Measurements from ENCODE around the gene TRPM2.
"Not testable (repeated sequence)": the region's sequence is repeated elsewhere in the genome, so short reads cannot be mapped to it uniquely, and the experiment has no call there.

DNA sequence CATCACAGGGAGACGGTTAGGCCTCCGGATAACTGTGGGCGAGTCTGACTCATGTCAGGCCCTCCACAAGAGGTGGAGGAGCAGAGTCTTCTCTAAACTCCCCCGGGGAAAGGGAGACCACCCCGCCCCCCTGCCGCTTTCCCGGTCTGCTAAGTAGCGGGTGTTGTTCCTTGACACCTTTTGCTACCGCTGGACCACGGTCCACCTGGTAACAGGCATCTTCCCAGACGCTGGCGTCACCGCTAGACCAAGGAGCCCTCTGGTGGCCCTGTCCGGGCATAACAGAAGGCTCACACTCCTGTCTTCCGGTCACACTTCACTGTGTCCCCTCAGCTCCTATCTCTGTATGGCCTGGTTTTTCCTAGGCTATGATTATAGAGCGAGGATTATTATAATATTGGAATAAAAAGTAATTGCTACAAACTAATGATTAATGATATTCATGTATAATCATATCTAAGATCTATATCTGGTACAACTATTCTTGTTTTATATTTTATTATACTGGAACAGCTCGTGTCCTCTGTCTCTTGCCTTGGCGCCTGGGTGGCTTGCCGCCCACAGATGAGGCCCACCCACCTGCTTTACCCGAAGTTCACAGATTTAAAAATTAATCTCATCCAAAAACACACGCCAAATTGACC lies 126.3 kb downstream of the TRPM2 start:
- peak; percentile 35 to 53 for TF ChIP-seq CTCF (conservative IDR thresholded peaks at IDR 0.05 in 1 of 2, IDR thresholded peaks at IDR 0.05 in 1 of 2; ENCODE audit: low read depth in 1 of 2, low read length in 2 of 2)
- not testable (repeated sequence) for TF ChIP-seq EZH2 (IDR thresholded peaks at IDR 0.05; ENCODE audit: low read length, missing control alignments)
